Glomerular visceral epithelial cell (primary cell): ENCODE results near the gene TMEM135.
"Not testable (repeated sequence)": the region's sequence is repeated elsewhere in the genome, so short reads cannot be mapped to it uniquely, and the experiment has no call there.

ENCODE experiments used
- DNase-seq: peaks from one replicate; pipeline ENCODE4 v3.0.0-alpha.2; 2016; ENCODE audit errors: extremely low spot score

Gene TMEM135

DNA sequence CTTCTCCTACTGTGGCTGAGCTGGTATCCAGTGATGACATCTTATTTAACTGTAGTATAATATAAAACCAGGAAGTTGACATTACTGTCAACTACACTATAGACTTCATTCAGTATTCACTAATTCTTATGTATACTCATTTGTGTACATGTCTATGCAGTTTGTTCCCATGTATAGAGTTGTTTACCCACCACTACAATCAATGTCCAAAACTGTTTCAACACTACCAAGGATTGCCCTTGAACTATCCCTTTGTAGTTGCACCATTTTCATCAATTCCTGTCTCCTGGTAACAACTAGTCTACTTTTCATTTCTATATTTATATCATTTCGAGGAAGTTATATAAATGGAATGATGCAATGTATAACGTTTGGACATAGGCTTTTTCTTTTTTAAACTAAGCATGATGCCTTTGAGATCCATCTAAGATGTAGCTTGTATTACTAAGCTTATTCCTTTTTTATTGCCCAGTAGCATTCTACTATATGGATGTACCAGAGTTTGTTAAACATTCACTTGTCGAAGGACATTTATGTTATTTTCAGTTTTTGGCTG lies 39.2 kb downstream of the TMEM135 start:
- no peak for DNase-seq

DNA sequence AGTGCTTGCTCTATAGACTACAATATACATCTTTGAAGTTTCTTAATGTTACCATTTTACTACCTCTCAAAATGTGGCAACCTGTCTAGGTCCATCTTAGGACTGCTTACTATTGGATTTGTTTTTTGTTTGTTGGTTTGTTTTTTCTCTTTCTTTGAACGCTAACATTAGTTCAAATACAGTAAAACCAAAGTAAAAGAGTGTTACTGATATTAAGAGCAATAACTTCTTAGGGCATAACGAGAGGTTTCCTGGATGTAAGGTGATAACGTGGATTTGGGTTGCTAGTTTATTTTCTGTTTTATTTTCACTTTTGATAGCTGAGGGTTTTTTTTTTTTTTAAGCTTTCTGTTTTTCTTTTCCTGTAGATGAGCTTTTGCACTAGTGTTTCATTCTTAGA lies 43.6 kb downstream of the TMEM135 start:
- no peak for DNase-seq

DNA sequence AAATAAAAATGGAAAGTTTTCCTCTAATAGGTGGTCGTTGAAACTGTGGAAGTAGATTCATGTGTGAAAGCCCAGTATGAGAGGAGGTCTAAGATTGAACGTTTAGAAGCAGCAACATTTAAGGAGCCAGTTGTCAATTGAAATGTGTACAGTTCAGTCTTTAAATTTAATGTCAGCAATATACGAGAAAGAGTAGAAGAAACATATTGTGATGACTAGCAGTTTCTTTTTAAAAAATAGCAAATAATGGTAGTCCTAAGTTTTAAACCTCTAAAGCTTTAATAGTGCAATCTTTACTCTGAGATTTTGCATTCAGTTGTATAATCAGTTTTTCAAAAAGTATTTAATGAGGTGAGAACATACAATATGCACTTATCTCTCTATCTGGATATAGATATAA lies 44.9 kb downstream of the TMEM135 start:
- DNase-seq: no peak

DNA sequence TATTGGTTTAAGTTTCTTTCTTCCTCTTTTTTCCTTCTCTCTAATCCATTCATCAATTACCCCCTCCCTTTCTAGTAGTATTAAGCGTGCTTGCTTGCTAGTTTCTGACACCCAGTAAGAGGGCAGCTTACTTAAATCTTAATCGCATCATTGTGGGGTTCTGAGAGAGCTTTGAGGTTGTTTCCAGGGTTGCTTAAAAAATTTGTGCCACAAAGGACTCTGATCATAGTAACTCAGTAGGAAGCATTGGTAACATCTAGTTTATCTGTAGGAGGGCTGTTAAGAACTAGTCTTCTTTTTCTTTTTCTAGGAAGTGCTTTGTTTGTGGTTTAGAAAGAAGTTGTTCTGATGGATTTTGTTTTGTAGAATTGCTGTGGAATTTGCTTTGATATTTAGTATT lies 45.3 kb downstream of the TMEM135 start:
- DNase-seq: no peak

DNA sequence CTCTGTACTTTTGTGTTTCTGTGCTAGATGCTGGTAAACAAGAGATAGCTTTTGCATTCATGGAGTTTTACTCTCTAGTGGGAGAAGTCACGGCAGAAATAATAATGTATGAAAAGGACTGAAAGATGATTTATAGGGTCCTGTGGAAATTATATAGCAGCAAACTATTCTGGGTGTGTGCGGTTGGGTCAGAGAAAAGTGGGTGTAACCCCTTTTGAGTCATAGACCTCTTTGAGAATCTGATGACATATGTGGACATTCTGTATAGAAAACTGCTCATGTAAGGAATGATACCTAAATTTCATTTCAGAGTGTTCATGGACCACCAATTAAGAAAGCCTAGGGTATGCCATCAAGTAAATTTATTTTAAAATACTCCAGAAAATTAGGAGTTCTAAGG lies 54.4 kb downstream of the TMEM135 start:
- DNase-seq: no peak

DNA sequence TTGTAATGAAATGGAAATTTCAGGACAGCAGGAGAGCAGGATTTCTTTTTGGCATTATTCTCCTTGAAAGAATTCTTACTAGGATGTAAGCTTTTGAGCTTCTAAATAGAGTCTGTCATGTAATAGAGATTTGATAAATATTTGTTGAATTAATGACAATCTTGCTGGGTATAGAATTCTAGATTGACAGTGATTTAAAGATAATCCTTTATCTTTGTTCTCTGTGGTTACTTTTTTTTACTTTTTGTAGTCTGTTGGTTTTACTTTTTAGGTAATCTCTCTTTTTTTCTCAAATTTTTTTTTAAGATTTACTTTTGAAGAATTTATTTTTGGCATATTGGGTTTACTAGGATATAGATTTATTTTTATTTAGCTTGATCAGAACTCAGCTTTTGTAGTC lies 54.8 kb downstream of the TMEM135 start:
- DNase-seq: no peak

DNA sequence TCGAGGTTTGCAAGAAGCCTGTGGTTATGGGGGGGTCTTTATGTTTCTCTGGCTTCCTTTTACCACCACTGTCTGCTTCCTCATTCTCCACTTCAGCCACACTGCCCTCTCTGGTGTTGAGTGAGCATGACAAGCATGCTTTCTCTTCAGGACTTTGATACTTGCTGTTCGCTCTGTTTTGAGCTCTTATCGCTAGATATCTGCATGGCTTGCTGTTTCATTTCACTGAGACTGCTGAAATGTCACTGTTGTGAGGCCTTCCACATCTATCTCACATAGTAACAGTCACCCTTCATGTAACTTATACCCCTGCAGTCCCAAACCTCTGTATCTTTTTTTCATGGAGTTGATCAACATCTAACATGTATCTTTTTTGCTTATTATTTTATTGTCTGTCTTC lies 59.8 kb downstream of the TMEM135 start:
- peak; percentile 18 for DNase-seq

DNA sequence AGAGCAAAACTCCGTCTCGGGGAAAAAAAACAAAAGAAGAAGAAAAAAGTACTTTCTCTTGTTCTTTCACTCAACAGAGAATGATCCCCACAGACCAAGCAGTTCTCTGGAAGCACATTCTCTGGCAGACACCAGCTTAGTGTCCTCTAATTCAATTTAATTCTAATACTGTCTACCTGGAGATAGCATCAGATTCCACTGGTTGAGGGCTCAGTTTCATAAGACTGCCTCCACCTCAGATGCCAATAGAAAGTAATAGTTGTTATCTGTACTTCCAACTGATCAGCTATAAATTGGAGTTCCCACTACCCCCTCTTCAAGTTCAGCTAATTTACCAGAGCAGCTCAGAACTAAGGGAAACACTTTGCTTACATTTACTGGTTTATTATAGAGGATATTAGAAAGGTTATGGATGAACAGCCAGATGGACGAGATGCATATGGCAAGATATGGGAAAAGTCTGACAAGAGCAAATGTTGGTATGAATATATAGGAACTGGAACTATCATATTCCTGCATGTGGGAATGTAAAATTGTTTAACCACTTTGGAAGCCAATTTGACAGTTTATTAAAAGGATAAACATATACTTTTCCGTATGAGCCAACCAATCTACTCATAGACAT lies 64.3 kb downstream of the TMEM135 start:
- no peak for DNase-seq

DNA sequence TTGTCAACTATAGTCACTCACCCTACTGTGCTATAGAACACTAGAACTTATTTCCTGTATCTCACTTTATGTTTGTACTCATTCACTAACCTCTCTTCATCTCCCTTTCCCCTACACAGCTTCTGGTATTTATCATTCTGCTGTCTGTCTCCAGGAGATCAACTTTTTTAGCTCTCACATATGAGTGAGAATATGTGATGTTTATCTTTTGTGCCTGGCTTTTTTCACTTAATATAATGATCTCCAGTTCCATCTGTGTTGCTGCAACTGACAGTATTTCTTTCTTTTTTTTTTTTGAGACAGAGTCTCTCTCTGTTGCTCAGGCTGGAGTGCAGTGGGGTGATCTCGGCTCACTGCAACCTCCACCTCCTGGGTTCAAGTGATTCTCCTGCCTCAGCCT lies 68.1 kb downstream of the TMEM135 start:
- DNase-seq: not testable (repeated sequence)

DNA sequence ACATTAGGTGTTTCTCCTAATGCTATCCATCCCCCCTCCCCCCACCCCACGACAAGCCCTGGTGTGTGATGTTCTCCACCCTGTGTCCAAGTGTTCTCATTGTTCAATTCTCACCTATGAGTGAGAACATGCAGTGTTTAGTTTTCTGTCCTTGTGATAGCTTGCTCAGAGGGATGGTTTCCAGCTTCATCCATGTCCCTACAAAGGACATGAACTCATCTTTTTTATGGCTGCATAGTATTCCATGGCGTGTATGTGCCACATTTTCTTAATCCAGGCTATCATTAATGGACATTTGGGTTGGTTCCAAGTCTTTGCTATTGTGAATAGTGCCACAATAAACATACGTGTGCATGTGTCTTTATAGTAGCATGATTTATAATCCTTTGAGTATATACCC lies 69.6 kb downstream of the TMEM135 start:
- not testable (repeated sequence) for DNase-seq

DNA sequence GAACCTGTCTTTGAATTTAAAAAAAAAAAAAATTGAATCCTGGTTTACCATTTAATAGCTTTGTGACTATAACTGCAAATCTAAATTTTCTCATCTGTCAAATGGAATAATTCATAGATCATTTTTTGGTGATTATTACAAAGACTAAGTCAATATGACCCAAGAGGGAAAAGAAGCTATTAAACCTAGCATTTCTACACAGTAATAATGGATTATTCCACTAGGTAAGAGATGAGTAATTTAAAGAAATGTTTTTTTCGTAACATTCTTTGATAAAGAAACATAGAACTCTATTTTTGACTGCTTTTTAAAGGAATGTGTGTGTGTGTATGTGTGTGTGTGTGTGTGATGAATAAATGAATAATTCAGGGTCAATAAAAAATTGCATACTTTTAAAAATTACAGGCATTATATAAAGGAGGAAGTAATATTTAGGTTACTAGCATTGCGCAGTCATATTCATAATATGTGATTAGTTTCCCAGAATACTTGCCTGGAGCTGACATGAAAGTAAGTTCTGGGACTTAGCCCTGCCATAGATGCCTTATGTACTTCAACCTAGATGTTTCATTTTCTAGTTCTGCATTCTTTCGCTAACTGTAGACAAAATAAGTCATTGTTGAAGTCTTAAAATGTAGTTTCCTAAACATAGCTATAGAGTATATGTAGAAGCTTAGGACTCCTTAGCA lies 72.9 kb downstream of the TMEM135 start:
- DNase-seq: no peak

DNA sequence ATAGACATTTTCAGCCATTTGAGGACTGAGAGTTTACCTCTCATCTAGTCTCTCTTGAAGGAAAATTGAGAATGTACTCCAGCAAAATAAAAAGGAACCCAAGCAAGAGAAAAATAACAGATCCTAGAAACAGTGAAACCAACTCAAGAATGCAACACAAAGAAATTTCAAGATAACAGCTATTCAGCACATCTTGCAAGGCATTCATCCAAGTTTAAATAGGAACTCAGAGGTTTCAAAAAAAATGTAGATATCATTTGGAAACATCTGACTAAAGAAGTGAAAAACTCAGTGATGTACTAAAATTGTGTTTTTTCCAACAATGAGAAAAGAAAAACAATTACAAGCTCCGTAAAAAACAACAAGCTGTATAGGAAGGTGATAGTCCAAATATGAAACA lies 76.4 kb downstream of the TMEM135 start:
- DNase-seq: no peak

DNA sequence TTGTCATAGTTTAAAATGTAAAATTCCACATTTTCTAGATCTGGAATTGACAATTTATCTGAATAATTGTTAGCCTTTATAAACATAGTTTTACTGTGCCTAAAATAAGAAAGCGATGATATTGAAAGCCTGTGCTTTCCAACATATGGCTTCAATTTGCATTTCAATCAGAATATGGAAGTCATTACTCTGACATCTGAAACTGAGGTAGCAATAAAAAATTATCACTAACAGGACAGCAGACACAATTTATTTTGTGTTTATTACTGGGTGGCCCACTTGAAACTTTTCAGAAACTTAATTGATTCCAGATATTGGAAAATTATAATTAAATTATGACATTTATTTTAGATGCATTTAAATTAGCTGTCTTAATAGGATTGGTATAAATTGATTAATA lies 78.5 kb downstream of the TMEM135 start:
- DNase-seq: no peak

DNA sequence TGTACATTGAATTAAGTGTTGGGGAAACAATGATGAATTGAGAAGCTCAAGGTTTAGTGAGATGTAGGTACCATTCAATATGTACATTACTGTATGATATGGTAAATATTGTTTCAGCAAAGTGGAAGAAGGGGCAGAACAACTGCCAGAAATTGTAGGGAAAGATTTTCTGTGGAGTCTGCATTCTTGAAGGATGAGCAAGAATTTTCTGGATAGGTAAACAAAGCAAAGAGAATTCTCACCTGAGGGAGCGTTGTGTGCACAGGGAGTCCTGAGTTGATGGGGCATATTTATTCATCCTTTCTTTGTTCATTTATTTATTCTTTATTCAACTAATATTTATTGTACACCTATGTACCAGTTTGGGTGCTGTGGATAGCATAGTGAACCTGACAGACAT lies 83.2 kb downstream of the TMEM135 start:
- DNase-seq: no peak

DNA sequence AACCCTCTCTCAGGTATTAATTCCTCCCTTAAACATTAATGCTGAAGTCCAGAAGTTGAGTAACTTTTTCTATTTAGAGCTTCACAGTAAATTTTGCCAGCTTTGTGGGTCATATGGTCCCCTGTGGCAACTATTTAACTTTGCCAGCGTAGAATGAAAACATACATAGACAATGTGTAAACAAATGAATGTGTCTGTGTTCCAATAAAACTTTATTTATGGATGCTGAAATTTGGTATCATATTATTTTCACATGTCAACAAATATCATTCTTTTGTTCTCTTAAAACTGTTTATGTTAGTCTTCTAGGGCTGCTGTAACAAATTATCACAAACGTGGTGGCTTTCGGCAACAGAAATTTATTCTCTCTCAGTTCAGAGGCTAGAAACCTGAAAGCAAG lies 85.1 kb downstream of the TMEM135 start:
- no peak for DNase-seq

DNA sequence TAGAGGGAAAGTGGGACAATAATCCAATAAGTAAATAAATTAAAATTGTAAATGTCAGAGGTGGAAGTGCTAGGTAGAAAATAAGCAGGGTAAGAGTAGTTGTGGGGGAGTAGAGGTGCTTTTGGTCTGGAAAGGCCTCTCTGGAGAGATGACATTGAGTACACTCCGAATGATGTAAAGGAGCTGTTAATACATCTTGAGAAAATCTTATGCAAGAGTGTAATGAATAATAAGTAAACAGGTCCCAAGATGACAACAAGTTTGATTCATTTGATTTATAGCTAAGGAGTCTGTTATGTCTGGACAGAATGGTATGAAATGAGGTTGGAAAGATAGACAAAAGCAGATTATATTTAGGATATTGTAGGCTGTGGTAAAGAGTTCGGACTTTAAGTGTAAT lies 87.5 kb downstream of the TMEM135 start:
- no peak for DNase-seq

DNA sequence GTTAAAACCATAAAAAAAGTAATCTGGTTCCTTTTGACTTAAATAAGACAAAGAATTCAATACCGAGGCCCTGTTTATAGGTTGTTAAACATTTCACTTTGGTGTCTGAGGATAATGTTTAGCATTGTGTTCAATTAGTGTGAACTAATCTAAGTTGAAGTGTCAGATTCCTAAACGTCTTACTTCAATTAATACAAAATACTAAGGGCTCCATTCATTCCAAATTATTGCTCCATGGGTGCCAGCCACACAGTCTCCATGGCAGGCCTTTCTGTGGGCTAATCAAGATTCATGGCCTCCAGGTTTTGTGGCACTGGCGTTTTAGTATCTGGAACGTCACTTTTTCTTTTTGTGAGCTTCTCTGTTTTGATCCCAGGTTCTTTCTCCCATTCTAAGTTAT lies 89.4 kb downstream of the TMEM135 start:
- DNase-seq: no peak

DNA sequence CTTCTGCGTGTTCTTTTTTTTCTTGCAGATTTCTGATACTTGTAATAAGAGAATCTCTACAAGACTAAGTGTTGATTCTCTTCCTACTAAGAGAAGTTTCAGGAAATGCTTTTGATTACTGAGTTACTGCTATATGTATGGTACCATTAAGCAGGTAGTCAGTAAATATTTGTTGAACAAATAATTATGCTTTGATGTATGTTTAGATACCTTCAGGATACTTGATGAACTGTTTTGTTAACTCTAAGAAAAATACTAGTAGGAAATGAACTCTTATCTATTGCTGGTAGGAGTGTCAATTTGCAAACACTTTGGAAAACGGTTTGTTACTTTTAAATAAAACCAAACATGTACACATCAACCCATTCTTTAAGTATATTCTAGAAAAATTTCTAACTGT lies 90.6 kb downstream of the TMEM135 start:
- DNase-seq: no peak

DNA sequence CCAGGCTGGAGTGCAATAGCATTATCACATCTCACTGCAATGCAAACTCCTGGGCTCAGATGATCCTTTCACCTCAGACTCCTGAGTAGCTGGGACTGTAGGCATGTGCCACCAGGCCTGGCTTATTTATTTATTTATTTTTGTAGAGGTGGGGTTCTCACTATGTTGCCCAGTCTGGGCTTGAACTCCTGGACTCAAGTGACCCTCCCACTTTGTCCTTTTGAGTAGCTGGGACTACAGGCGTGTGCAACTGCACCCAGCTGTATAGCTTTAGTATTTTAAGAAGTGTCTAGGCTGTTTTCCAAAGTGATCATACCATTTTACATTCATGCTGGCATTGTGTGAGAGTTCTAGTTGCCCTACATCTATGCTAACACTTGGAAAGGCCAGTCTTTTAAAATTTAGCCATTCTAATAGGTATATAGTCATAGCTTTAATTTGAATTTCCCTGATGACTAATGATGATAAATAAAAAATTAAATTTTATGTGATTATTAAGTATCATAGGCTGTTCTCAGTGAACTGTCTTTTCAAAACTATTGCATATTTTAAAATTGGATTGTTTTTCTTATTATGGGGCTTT lies 96.9 kb downstream of the TMEM135 start:
- DNase-seq: no peak

DNA sequence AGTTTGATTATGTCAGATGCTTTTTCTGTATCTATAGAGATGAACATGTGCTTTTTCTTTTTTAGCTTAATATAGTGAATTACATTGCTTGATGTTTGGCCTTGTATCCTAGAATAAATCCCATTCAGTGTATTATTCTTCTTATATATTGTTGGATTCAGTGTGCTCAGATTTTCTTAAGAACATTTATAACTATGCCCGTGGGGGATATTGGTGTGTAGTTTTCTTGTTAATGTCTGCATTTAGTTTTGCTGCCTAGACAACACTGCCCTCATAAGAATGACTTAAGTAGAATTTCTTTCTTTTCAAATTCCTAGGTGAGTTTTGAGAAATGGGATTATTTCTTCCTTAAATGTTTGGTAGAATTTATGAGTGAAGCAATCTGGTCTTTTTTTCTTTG lies 98.5 kb downstream of the TMEM135 start:
- DNase-seq: no peak

DNA sequence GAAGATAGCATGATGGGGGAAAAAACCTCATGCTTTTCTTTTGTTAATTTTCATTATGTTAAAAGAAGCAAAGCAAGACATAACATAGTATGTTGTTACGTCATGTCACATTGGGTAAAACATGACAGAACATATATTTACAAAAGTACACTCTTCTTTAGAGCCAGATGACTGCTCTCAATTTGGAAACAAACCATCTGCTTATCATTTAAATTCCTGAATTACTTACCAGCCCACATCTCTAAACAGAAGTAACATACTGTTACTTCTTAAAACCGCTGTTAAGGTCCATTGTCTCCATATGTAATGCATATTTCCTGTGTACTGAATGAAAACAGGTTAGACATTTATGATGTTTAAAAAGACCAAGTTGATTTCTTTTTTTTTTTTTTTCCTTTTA lies 100.0 kb downstream of the TMEM135 start:
- DNase-seq: no peak

DNA sequence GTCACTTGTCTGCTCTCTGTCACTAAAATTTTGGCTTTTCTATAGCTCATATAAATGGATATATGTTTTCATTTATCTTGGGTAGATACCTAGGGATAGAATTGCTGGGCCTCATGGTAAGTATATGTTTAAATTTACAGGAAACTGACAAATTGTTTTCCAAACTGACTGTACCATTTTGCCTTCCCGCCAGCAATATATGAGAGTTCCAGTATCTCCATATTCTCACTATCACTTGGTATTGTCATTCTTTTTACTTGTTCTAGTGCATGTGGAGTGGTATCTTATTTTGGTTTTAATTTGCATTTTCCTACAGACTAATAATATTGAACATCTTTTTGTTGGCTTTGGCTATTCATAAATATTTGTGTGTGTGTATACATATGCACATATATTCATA lies 101.7 kb downstream of the TMEM135 start:
- DNase-seq: no peak

DNA sequence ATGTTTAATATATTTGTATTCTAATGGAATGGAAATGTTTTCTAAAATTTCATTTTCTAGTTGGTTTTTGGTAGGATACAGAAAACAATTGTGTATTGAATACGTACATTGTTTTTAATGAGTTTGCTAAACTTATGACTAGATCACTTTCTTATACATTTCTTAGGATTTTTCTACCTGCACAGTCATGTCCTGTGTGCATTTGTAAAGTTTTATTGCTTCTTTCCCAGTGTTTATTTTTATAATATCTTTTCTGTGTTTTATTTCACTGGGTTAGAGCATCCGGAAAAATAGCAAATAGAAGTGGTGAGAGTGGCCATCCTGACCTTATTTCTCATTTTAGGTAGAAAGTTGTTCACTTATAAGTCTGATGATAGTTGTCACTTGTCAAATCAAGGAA lies 103.6 kb downstream of the TMEM135 start:
- no peak for DNase-seq
